Smooth muscle cell (in vitro differentiated cells): ENCODE results near the gene MRAS. TPM values are rescaled to one million over a fixed set of nuclear protein-coding genes. Genes with fewer than 3 reads are reported as not detected.

Experiments
- DNase-seq: peaks from one replicate; lab custom pipeline; 2025; ENCODE audit not compliant: unreplicated experiment; lab: John Stamatoyannopoulos, UW
- H2AFZ ChIP-seq: fragments of 200-600 bp; sonication (generic); 2 replicates; pipeline ENCODE4 v1.6.0; 2016; ENCODE audit warnings: antibody characterized with exemption, low read depth, mild to moderate bottlenecking
- H3F3A ChIP-seq: fragments of 200-600 bp; sonication (generic); 2 replicates; pipeline ENCODE4 v1.6.0; 2017; ENCODE audit warnings: antibody characterized with exemption, low read depth
- H3K27ac ChIP-seq: fragments of 200-600 bp; sonication (generic); 2 replicates; pipeline ENCODE4 v1.5.1; 2016; ENCODE audit warnings: low read depth, mild to moderate bottlenecking
- H3K27me3 ChIP-seq: fragments of 200-600 bp; sonication (generic); 2 replicates; pipeline ENCODE4 v1.6.1; 2016; ENCODE audit warnings: low read depth, mild to moderate bottlenecking
- H3K36me3 ChIP-seq: fragments of 200-600 bp; sonication (generic); 2 replicates; pipeline ENCODE4 v1.5.1; 2016; ENCODE audit warnings: low read depth
- H3K4me1 ChIP-seq: fragments of 200-600 bp; sonication (generic); 2 replicates; pipeline ENCODE4 v1.5.1; 2016; ENCODE audit warnings: low read depth
- H3K4me2 ChIP-seq: fragments of 200-600 bp; sonication (generic); 2 replicates; pipeline ENCODE4 v1.6.0; 2016; ENCODE audit warnings: mild to moderate bottlenecking
- H3K4me3 ChIP-seq: fragments of 200-600 bp; sonication (generic); 2 replicates; pipeline ENCODE4 v1.5.1; 2016; ENCODE audit warnings: mild to moderate bottlenecking
- H3K79me2 ChIP-seq: fragments of 200-600 bp; sonication (generic); 2 replicates; pipeline ENCODE4 v1.6.0; 2016; ENCODE audit warnings: low read depth, mild to moderate bottlenecking
- H3K9ac ChIP-seq: fragments of 200-600 bp; sonication (generic); 2 replicates; pipeline ENCODE4 v1.6.0; 2016; ENCODE audit warnings: low read depth
- H3K9me3 ChIP-seq: fragments of 200-600 bp; sonication (generic); replicated peaks from 2 replicates; pipeline ENCODE4 v1.5.1; 2016; ENCODE audit warnings: low read depth
- H4K20me1 ChIP-seq: fragments of 200-600 bp; sonication (generic); 2 replicates; pipeline ENCODE4 v1.6.0; 2016; ENCODE audit warnings: low read depth
- WGBS: methylation state at CpG from one replicate; pipeline ENCODE4 v1.1.7; 2016; ENCODE audit warnings: low lambda C conversion rate; 5-methylcytosine and 5-hydroxymethylcytosine counted together
- polyA plus RNA-seq: library from polyadenylated mRNA; unstranded; fragments of >200 nt; fragmentation: Nextera tagmentation; extraction: Ambion mirVana; gene quantifications from 2 replicates; pipeline ENCODE4 v1.2.1, GENCODE V29; 2016
- total RNA-seq: library from RNA; depleted of rRNA; stranded (reverse); fragments of >200 nt; gene quantifications from 2 replicates; pipeline ENCODE4 v1.2.3, GENCODE V29; 2014
- TF ChIP-seq, protein P1 (sequence below): fragments of 200-600 bp; sonication (generic); IDR thresholded peaks from 2 replicates; pipeline ENCODE4 v1.5.1; 2017; ENCODE audit warnings: borderline replicate concordance, mild to moderate bottlenecking, antibody characterized with exemption; ENCODE audit not compliant: insufficient read depth, poor library complexity, severe bottlenecking

The MRAS gene
- total and polyA plus RNA-seq, 2 experiments from 2014 or later, result 43.0 to 60.5 TPM

GRCh38 chr3:138336454-138336999 is 11.9 kb upstream of the MRAS start:
- Histone ChIP-seq H3K27me3 (no peaks in the 10 kb centered on the region), H3F3A (no peaks in the 10 kb centered on the region), H3K9ac (no peak overlapping the region), H3K4me1 (no peaks in the 10 kb centered on the region), H3K4me3 (no peak overlapping the region), H3K36me3 (no peaks in the 10 kb centered on the region), H2AFZ (no peak overlapping the region), H3K4me2 (no peak overlapping the region), H3K9me3 (no peaks in the 10 kb centered on the region), H3K27ac (no peak overlapping the region), H3K79me2 (no peaks in the 10 kb centered on the region), H4K20me1 (no peaks in the 10 kb centered on the region)
- 89% methylated on average over 4 of the region's 4 CpGs for WGBS
- DNase-seq, result no peak
- TF ChIP-seq, protein P1, sequence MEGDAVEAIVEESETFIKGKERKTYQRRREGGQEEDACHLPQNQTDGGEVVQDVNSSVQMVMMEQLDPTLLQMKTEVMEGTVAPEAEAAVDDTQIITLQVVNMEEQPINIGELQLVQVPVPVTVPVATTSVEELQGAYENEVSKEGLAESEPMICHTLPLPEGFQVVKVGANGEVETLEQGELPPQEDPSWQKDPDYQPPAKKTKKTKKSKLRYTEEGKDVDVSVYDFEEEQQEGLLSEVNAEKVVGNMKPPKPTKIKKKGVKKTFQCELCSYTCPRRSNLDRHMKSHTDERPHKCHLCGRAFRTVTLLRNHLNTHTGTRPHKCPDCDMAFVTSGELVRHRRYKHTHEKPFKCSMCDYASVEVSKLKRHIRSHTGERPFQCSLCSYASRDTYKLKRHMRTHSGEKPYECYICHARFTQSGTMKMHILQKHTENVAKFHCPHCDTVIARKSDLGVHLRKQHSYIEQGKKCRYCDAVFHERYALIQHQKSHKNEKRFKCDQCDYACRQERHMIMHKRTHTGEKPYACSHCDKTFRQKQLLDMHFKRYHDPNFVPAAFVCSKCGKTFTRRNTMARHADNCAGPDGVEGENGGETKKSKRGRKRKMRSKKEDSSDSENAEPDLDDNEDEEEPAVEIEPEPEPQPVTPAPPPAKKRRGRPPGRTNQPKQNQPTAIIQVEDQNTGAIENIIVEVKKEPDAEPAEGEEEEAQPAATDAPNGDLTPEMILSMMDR, result no peak

- TF ChIP-seq, protein P1, result no peak
- H3K4me2 ChIP-seq, result no peak overlapping the region
- H4K20me1 ChIP-seq, result no peaks in the 10 kb centered on the region
- DNase-seq, result no peak
- H3K36me3 ChIP-seq, result no peaks in the 10 kb centered on the region
- H2AFZ ChIP-seq, result no peak overlapping the region
- H3K79me2 ChIP-seq, result no peaks in the 10 kb centered on the region
- no peak overlapping the region for H3K27ac ChIP-seq
- H3K9me3 ChIP-seq, result no peaks in the 10 kb centered on the region
- no peak overlapping the region for H3K4me3 ChIP-seq
- H3K4me1 ChIP-seq, result no peaks in the 10 kb centered on the region
- H3K27me3 ChIP-seq, result no peaks in the 10 kb centered on the region
- no peaks in the 10 kb centered on the region for H3F3A ChIP-seq
- WGBS, result 76% methylated on average over 5 of the region's 5 CpGs
- H3K9ac ChIP-seq, result no peak overlapping the region
These were observed 10.1 kb upstream of the MRAS start for GRCh38 chr3:138338244-138338643.

DNA sequence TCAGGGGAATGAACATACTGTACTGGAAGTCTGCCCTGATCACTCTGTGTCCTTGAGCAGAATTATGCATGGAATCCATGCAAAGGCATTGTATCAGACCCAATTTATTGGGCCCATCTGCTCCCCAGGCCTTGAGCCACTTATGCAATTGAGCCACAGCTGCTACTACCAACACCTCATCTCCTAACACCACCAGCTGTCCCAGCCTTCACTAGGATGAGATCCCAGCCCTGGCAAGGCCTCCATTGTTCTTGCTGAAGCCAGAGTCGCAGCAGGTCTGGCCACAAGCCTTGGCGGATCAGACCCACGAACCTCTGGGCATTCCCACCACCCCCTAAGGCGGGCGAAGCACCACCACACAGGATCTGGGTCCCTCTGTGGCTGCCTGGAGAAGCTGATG is 9.6 kb upstream of the MRAS start:
- Histone ChIP-seq H3K36me3 (no peaks in the 10 kb centered on the region), H3K4me3 (no peak overlapping the region), H3K27me3 (no peaks in the 10 kb centered on the region), H3K9ac (no peak overlapping the region), H3F3A (no peaks in the 10 kb centered on the region), H3K79me2 (no peaks in the 10 kb centered on the region), H3K27ac (no peak overlapping the region), H2AFZ (no peak overlapping the region), H3K4me2 (no peak overlapping the region), H3K9me3 (no peaks in the 10 kb centered on the region), H3K4me1 (no peaks in the 10 kb centered on the region), H4K20me1 (no peaks in the 10 kb centered on the region)
- no peak for DNase-seq
- WGBS, result 96% methylated on average over 5 of the region's 5 CpGs
- TF ChIP-seq, protein P1, result no peak

DNA sequence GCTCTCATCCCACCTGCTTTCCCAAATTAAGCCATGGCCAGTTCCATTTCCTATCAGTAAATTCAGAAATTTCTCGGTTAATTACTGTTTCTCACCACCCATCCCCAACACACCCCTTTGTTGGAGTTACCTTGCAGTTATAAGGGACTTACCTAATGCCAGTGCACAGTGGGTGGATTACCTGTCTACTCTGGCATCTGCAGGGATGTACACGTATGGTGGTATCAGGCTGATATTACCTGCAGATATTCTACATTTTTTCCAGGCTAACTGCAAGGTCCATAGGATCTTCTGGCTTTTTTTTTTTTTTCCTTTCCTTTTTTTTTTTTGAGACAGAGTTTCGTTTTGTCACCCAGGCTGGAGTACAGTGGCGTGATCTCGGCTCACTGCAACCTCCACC is 7.9 kb upstream of the MRAS start:
- Histone ChIP-seq H3K9ac (no peak overlapping the region), H3F3A (no peaks in the 10 kb centered on the region), H3K4me1 (no peaks in the 10 kb centered on the region), H3K9me3 (no peaks in the 10 kb centered on the region), H3K27me3 (no peaks in the 10 kb centered on the region), H3K4me3 (no peak overlapping the region), H3K27ac (no peak overlapping the region), H4K20me1 (no peaks in the 10 kb centered on the region), H3K36me3 (no peaks in the 10 kb centered on the region), H3K4me2 (no peak overlapping the region), H2AFZ (no peak overlapping the region), H3K79me2 (no peaks in the 10 kb centered on the region)
- WGBS, result 97% methylated on average over 5 of the region's 5 CpGs
- TF ChIP-seq, protein P1, result no peak
- no peak for DNase-seq
